Glutamatergic neuron (in vitro differentiated cells): ENCODE data around the gene S100A1. TPM values are rescaled to one million over a fixed set of nuclear protein-coding genes. Genes with fewer than 3 reads are reported as not detected.

Source experiments
- DNase-seq: peaks from one replicate; pipeline ENCODE4 v3.0.0; 2022
- H3K27ac Mint-ChIP-seq: one replicate; pipeline ENCODE4 v1.8.0; 2020; ENCODE audit warnings: mild to moderate bottlenecking, mixed read lengths, inconsistent platforms; ENCODE audit not compliant: unreplicated experiment
- H3K27me3 Mint-ChIP-seq: one replicate; pipeline ENCODE4 v1.8.0; 2020; ENCODE audit warnings: mild to moderate bottlenecking, moderate library complexity, mixed read lengths, inconsistent platforms; ENCODE audit not compliant: unreplicated experiment
- H3K36me3 Mint-ChIP-seq: one replicate; pipeline ENCODE4 v1.8.0; 2020; ENCODE audit warnings: mild to moderate bottlenecking, mixed read lengths, inconsistent platforms; ENCODE audit not compliant: unreplicated experiment
- H3K4me1 Mint-ChIP-seq: one replicate; pipeline ENCODE4 v1.8.0; 2020; ENCODE audit warnings: mild to moderate bottlenecking, low read depth, mixed read lengths, inconsistent platforms; ENCODE audit not compliant: unreplicated experiment
- H3K4me3 Mint-ChIP-seq: one replicate; pipeline ENCODE4 v1.8.0; 2020; ENCODE audit warnings: mild to moderate bottlenecking, mixed read lengths, inconsistent platforms; ENCODE audit not compliant: unreplicated experiment
- H3K9me3 Mint-ChIP-seq: one replicate; pipeline ENCODE4 v1.8.0; 2020; ENCODE audit warnings: mild to moderate bottlenecking, moderate library complexity, mixed read lengths, inconsistent platforms; ENCODE audit not compliant: unreplicated experiment
- total RNA-seq: library from RNA; stranded (reverse); fragmentation: NEBNext Ultra II Directional; extraction: Animal tissue kit (Norgen Biotek cat#: 25700); gene quantifications from one replicate; pipeline ENCODE4 v1.2.1, GENCODE V29; 2021; ENCODE audit not compliant: unreplicated experiment
- TF ChIP-seq, protein P1 (sequence below): fragments of 200-600 bp; sonication (generic); IDR thresholded peaks from one replicate; pipeline ENCODE4 v1.5.0; 2021; ENCODE audit not compliant: partially characterized antibody, unreplicated experiment

Gene S100A1
- total RNA-seq, 1 donor from 2014 or later: 35.4 TPM

DNA sequence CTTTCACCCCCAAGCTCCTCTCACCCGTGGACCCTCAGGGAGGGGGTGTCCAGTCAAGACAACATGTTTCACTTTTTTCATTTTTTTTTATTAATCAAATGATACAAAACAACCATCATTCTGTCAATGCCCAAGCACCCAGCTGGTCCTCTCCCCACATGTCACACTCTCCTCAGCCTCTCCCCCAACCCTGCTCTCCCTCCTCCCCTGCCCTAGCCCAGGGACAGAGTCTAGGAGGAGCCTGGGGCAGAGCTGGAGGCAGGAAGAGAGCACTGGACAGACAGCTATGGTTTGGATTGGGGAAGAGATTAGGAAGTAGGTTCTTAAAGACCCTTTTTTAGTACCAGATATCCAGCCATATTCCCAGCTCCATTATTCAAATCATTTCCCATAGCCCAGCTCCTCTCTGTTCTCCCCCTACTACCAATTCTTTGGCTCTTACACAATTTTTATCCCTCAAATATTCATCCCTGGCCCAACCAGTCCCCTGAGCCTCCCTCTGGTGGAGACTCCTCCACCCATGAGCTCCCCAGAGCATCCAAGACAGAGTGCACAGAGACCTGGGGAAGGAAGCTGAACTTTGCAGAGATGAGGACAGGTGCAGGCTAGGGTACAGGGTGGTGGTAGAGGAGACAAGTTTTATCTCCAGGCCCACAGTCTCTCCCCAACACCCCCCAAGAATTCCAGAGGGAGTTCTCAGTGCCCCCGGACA is 13.9 kb upstream of the S100A1 start:
- Mint-ChIP-seq H3K9me3 (peaks cover 6% of the 10 kb centered on the region), H3K4me3 (no peak overlapping the region), H3K27me3 (peaks cover 9% of the 10 kb centered on the region), H3K27ac (no peak overlapping the region), H3K36me3 (peaks cover 6% of the 10 kb centered on the region), H3K4me1 (peaks cover 2% of the 10 kb centered on the region)
- TF ChIP-seq, protein P1, sequence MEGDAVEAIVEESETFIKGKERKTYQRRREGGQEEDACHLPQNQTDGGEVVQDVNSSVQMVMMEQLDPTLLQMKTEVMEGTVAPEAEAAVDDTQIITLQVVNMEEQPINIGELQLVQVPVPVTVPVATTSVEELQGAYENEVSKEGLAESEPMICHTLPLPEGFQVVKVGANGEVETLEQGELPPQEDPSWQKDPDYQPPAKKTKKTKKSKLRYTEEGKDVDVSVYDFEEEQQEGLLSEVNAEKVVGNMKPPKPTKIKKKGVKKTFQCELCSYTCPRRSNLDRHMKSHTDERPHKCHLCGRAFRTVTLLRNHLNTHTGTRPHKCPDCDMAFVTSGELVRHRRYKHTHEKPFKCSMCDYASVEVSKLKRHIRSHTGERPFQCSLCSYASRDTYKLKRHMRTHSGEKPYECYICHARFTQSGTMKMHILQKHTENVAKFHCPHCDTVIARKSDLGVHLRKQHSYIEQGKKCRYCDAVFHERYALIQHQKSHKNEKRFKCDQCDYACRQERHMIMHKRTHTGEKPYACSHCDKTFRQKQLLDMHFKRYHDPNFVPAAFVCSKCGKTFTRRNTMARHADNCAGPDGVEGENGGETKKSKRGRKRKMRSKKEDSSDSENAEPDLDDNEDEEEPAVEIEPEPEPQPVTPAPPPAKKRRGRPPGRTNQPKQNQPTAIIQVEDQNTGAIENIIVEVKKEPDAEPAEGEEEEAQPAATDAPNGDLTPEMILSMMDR: no peak
- no peak for DNase-seq

DNA sequence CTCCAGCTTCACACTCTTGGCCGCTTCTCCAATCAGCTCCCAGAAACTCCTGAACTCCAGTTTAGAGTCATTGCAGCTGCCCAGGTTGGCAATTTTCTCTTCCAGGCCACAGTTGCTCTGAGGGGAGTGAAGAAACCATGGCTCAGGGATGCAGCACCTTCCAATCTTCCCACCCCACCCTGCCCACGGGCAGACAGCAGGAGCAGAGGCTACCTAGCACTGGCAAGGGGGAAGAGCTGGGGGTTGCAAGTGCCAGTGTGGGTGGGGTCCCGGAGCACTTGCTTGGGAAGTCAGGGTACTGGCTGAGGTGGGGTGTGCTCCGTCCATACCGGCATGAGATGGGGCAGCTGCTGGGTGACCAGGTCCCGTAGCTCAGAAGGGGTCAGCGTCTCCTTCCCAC is 13.3 kb upstream of the S100A1 start:
- Mint-ChIP-seq H3K36me3 (peaks cover 6% of the 10 kb centered on the region), H3K27ac (no peak overlapping the region), H3K9me3 (peaks cover 6% of the 10 kb centered on the region), H3K4me1 (peaks cover 2% of the 10 kb centered on the region), H3K27me3 (peaks cover 9% of the 10 kb centered on the region), H3K4me3 (no peak overlapping the region)
- TF ChIP-seq, protein P1: no peak
- DNase-seq: no peak

GRCh38 chr1:153615406-153615805 is 12.8 kb upstream of the S100A1 start:
- peaks cover 6% of the 10 kb centered on the region for H3K36me3 Mint-ChIP-seq
- H3K9me3 Mint-ChIP-seq: peaks cover 6% of the 10 kb centered on the region
- H3K27ac Mint-ChIP-seq: no peak overlapping the region
- no peak overlapping the region for H3K4me3 Mint-ChIP-seq
- no peak for DNase-seq
- peaks cover under 1% of the 10 kb centered on the region for H3K4me1 Mint-ChIP-seq
- TF ChIP-seq, protein P1: no peak
- peaks cover 8% of the 10 kb centered on the region for H3K27me3 Mint-ChIP-seq

- Mint-ChIP-seq H3K4me3 (peak within 1 kb of the TSS; percentile 42), H3K27me3 (peaks cover 8% of the 10 kb centered on the region), H3K9me3 (peaks cover 5% of the 10 kb centered on the region), H3K4me1 (no peaks in the 10 kb centered on the region), H3K27ac (peak within 1 kb of the TSS; percentile 55), H3K36me3 (peaks cover 6% of the 10 kb centered on the region)
- no peak for DNase-seq
- TF ChIP-seq, protein P1: no peak
Measured at GRCh38 chr1:153616144-153616916, 11.9 kb upstream of the S100A1 start, which contains the start of gene S100A14. Gene S100A14 (minus strand): TSS chr1:153616325. CDS start chr1:153615858, 467 bp downstream.

DNA sequence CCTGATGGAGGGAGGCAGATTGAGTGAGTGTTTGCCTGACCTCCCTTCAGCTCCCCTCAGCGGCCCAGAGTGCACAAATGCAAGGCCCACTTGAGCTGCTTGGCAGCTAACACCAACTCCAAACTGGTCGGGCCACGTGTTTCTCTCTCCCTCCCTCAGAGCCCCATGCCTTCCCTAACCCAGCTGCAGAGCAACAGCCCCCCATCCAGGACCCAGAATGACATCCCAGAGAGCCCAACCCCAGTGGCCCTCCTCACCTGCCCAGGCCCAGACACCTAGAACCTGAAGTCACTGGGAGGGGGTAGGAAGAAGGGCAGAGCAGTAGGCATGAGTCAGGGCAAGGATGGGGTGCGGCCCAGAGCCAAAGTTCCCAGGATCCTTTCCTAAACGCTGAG is 11.3 kb upstream of the S100A1 start:
- H3K4me1 Mint-ChIP-seq: no peaks in the 10 kb centered on the region
- DNase-seq: no peak
- peaks cover 6% of the 10 kb centered on the region for H3K36me3 Mint-ChIP-seq
- peak overlapping the region; percentile 55 for H3K27ac Mint-ChIP-seq
- TF ChIP-seq, protein P1: no peak
- H3K27me3 Mint-ChIP-seq: peaks cover 8% of the 10 kb centered on the region
- H3K4me3 Mint-ChIP-seq: peak overlapping the region; percentile 42
- no peaks in the 10 kb centered on the region for H3K9me3 Mint-ChIP-seq
